Lung (tissue), 12 donors: ENCODE data around the gene NRCAM. TPM values are rescaled to one million over a fixed set of nuclear protein-coding genes. Genes with fewer than 3 reads are reported as not detected.

Source experiments
- ATAC-seq: fragments of 200-7000 bp; cut with Tn5 transposase; one replicate; pipeline ENCODE4 v1.9.1; 2020; ENCODE audit warnings: moderate number of reproducible peaks; ENCODE audit not compliant: insufficient read depth, low FRiP score
- DNase-seq, 3 donors: peaks; one replicate each; pipeline ENCODE4 v3.0.0-alpha.2; 2013 to 2017
- H3K27ac ChIP-seq, 2 donors: one replicate each; pipeline ENCODE4 v1.5.1; 2013; ENCODE audit warnings: mild to moderate bottlenecking in 2 of 2, moderate library complexity in 2 of 2, control low read depth in 1 of 2, inconsistent platforms in 1 of 2, low read depth in 1 of 2, low read length in 1 of 2
- H3K27me3 ChIP-seq, 3 donors: one replicate each; pipeline ENCODE4 v1.5.1; 2013; ENCODE audit warnings: low read length in 2 of 3; ENCODE audit not compliant: control insufficient read depth in 3 of 3, insufficient read depth in 3 of 3
- H3K36me3 ChIP-seq, 4 donors: one replicate each; pipeline ENCODE4 v1.5.1; 2013; ENCODE audit warnings: low read length in 4 of 4, mild to moderate bottlenecking in 1 of 4, moderate library complexity in 1 of 4; ENCODE audit not compliant: control insufficient read depth in 4 of 4, insufficient read depth in 4 of 4
- H3K4me1 ChIP-seq, 5 donors: one replicate each; pipeline ENCODE4 v1.5.1; 2013; ENCODE audit warnings: low read length in 5 of 5, mild to moderate bottlenecking in 2 of 5, moderate library complexity in 1 of 5; ENCODE audit not compliant: control insufficient read depth in 5 of 5, insufficient read depth in 5 of 5
- H3K4me3 ChIP-seq: one replicate; pipeline ENCODE4 v1.5.1; 2013; ENCODE audit warnings: mild to moderate bottlenecking, control low read depth, moderate library complexity
- H3K9ac ChIP-seq, 2 donors: one replicate each; pipeline ENCODE4 v1.5.1; 2013; ENCODE audit warnings: low read length in 2 of 2, control low read depth in 1 of 2; ENCODE audit not compliant: insufficient read depth in 1 of 2
- H3K9me3 ChIP-seq, 4 donors: one replicate each; pipeline ENCODE4 v1.5.1; 2013; ENCODE audit warnings: low read length in 3 of 4, mild to moderate bottlenecking in 1 of 4, moderate library complexity in 1 of 4; ENCODE audit not compliant: control insufficient read depth in 4 of 4, insufficient read depth in 3 of 4
- CTCF ChIP-seq: IDR thresholded peaks from 2 replicates; pipeline ENCODE4 v1.5.1; 2012; ENCODE audit warnings: mild to moderate bottlenecking; ENCODE audit errors: control extremely low read depth, extremely low read depth
- WGBS, 2 donors: extraction: QIAGEN DNeasy Blood & Tissue Kit; methylation state at CpG; one replicate each; pipeline ENCODE4 v1.1.7; 2013; 5-methylcytosine and 5-hydroxymethylcytosine counted together
- polyA plus RNA-seq, 2 donors: library from polyadenylated mRNA; stranded (reverse); fragments of 200-250 nt; gene quantifications; one replicate each; pipeline ENCODE4 v1.2.1, GENCODE V29; 2013
- total RNA-seq, 2 donors: library from RNA; depleted of rRNA in 1 of 2; stranded (reverse); fragments of >200 nt in 1 of 2; gene quantifications; one replicate each; pipeline ENCODE4 v1.2.1, GENCODE V29; 2014 to 2021
- donor health status: control.
- donor health status: control.
- donor health status: Bipolar disorder and iron deficiency.
- donor health status: healthy.
- donor health status: DM: yes; HTN: yes; CAD: no.

Gene NRCAM
- total and polyA plus RNA-seq, 4 donors, result 2.5 to 32.4 (median 11.0) TPM

DNA sequence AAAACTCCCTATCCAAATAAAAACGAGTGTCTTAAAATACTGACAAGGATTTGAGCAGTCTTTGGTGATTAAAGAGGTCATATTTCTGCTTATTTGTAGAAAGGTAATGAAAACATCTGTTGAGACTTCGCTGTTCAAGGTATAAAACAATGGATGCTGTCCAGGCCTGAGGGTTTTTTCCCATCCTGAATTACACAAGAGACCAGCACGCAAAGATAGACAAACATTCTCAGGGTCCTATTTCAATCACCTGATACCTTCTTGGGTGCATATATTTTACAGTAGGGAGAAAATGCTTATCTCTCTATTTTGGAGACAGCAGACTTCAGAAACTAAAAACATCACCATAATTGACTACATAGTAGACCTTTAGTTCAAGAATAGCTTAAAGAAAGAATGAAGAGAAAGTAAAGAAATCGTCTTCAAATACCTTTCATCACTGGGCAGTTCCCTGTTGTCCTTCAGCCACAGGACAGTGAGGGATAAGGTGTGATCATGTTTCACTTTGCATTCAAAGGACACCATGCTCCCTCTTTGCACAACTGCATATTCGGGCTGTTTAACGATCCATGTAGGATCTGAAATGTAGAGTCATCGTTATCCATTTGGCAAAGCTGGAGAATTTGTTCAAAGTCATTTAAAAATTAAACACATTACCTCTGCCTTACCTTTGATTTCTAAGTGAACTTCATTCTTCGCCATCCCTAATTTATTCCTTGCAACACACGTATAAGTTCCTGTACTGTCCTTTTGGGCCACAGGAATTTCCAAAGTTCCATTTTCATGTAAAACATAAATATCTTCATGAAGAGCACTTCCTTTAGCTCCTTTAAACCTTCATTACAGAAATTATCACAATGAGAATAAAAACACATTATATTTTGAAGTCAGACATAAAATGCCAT is 262.4 kb downstream of the NRCAM start:
- H3K9me3 ChIP-seq, result no peaks in the 10 kb centered on the region
- 76 to 80% methylated on average over 9 of the region's 9 CpGs for WGBS, 2 donors
- DNase-seq, result no peak

DNA sequence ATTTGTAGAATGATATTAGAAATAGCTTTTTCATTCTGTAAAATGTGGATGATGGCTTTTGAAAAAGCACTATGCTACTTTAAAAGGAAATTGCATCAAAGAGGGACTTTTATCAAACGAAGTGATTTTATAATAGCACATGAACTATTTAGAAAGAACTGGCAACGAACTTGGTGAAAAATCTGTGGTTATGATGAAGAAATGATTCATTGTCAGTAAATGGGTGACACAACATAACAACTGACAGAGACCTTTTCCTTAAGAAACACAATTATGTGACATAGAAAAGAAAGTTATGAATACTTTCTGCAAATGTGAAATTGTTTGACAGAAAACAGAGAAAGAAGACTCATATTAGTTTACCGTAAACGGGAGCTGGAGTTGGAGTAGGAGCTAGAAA is 265.3 kb downstream of the NRCAM start:
- H3K27ac ChIP-seq, result no peak overlapping the region
- DNase-seq (no peak), ATAC-seq (no peak)
- no peak overlapping the region for H3K4me3 ChIP-seq
- H3K36me3 ChIP-seq, result no peaks in the 10 kb centered on the region
- 74 to 79% methylated on average over 4 of the region's 4 CpGs for WGBS, 2 donors
- H3K27me3 ChIP-seq, result no peaks in the 10 kb centered on the region
- H3K9me3 ChIP-seq, result peaks cover 0 to 2% (median 0%) of the 10 kb centered on the region in 4 donors
- no peak overlapping the region for H3K9ac ChIP-seq
- no peak for TF ChIP-seq CTCF
- H3K4me1 ChIP-seq, result no peaks in the 10 kb centered on the region

More for the DNA sequence above, 262.4 kb downstream of the NRCAM start:
- Histone ChIP-seq H3K4me1 (no peaks in the 10 kb centered on the region), H3K27me3 (no peaks in the 10 kb centered on the region), H3K9ac (no peak overlapping the region), H3K4me3 (no peak overlapping the region), H3K27ac (no peak overlapping the region), H3K36me3 (no peaks in the 10 kb centered on the region)
- ATAC-seq, result no peak
- TF ChIP-seq CTCF, result no peak

- no peak for DNase-seq
- no peak overlapping the region for H3K9ac ChIP-seq
- TF ChIP-seq CTCF, result no peak
- H3K9me3 ChIP-seq, result peaks cover 0 to 2% (median 0%) of the 10 kb centered on the region in 4 donors
- H3K4me1 ChIP-seq, result no peaks in the 10 kb centered on the region
- no peaks in the 10 kb centered on the region for H3K36me3 ChIP-seq
- no peak overlapping the region for H3K4me3 ChIP-seq
- no peak for ATAC-seq
- H3K27me3 ChIP-seq, result no peaks in the 10 kb centered on the region
- no peak overlapping the region for H3K27ac ChIP-seq
- 55 to 73% methylated on average over 7 of the region's 7 CpGs for WGBS, 2 donors
Measured at GRCh38 chr7:108189733-108190388, 266.4 kb downstream of the NRCAM start.
